HG03280 (cell line): Measurements from ENCODE around the gene PPT2.
"Not testable (repeated sequence)": the region's sequence is repeated elsewhere in the genome, so short reads cannot be mapped to it uniquely, and the experiment has no call there.

Experiments used
- ATAC-seq: cut with Tn5 transposase; IDR thresholded peaks from one replicate; pipeline ENCODE4 v1.9.1; 2021; ENCODE audit warnings: mild to moderate bottlenecking, moderate library complexity; ENCODE audit not compliant: unreplicated experiment

PPT2 gene

GRCh38 chr6:32188381-32189068, 34.6 kb downstream of the PPT2 start:
- no peak for ATAC-seq

DNA sequence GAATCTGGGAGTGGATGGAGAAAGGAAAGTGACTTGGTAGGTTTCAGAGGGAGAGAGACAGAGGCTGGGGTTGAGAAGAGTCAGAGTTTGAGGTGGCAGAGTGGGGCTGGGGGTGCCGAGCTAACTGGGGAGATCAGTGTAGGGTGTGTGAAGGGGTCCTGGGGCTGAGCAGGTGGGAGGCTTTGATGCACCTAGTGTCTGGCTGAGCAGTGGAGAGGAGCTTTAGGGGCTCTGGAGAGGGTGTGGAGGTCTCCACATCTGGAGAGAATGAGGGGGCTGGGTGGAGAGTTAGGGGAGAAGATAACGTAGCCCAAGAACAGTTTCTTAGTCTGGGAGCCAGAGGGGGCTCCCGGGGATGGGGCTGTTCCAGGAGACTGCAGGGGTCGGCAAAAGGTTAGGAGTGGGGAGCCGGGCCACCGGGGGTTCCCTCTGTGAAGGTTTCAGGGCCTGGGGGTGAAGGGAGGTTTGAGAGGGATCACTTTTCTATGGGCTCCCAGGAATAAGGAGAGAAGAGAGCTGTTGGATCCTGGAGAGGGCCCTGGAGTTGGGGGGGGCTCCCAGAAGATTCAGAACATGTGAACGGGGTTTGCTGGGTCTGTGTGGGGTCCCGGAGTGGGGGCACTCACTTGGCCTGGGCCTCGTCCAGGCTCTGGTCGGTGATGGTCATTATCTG, 35.3 kb downstream of the PPT2 start:
- no peak for ATAC-seq

DNA sequence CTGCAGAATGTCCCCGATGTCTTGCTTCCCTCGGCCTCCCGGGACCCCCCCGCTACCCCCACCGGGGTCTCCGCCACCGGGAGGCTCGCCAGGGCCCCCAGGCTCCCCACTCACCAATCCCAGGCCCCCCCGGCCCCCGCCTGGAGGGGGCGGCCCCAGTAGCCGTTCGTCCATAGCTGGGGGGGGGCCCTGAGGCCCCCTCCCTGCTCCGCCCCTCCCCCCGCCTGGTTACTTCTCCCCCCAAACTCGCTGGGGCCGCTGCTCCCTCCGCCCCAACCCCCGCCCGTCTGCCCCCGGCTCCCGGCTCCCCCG, 35.8 kb downstream of the PPT2 start:
- no peak for ATAC-seq

- ATAC-seq: peak; percentile 68
Measured at GRCh38 chr6:32190054-32190851, 36.3 kb downstream of the PPT2 start, which contains the start of gene PBX2. Gene PBX2, minus strand, starts transcription at chr6:32190202. Its CDS starts 287 bp downstream, at chr6:32189915.

DNA sequence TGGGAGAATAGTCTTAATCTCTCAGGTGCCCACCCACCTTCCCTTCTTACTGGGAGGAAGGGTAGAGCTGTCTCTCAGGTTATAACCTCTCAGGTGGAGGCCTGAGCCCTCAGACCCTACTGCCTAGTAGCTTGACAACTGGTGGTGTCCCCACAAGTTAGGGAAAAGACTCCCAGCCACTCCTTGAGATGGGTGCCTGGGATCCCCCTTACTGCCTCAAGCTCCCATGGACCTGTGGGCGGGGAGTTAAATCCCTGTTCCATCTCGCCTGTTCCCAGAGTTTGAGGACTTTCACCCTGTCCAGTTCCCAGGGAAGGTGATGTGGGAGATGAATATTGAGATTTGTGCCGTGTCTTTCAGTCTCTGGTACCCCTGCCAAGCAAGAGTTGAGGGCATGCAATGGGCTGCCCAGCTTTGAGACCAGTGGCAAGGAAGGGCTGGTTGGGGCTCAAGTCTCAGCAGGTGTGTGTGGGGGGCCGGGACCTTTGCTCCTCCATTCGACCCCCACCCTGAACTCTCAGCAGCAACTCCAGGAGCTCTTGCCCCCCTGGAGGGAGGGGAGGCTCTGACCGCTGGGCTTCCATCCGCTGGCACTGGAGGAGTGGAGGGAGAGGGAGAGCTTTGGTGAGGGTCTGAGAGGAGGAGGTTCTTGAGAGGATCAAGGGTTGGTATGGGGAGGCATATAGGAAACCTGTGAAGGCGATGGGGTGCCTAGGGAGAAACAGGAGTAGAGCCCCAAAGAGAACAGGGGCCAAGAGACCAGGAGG, 37.2 kb downstream of the PPT2 start:
- ATAC-seq: no peak

DNA sequence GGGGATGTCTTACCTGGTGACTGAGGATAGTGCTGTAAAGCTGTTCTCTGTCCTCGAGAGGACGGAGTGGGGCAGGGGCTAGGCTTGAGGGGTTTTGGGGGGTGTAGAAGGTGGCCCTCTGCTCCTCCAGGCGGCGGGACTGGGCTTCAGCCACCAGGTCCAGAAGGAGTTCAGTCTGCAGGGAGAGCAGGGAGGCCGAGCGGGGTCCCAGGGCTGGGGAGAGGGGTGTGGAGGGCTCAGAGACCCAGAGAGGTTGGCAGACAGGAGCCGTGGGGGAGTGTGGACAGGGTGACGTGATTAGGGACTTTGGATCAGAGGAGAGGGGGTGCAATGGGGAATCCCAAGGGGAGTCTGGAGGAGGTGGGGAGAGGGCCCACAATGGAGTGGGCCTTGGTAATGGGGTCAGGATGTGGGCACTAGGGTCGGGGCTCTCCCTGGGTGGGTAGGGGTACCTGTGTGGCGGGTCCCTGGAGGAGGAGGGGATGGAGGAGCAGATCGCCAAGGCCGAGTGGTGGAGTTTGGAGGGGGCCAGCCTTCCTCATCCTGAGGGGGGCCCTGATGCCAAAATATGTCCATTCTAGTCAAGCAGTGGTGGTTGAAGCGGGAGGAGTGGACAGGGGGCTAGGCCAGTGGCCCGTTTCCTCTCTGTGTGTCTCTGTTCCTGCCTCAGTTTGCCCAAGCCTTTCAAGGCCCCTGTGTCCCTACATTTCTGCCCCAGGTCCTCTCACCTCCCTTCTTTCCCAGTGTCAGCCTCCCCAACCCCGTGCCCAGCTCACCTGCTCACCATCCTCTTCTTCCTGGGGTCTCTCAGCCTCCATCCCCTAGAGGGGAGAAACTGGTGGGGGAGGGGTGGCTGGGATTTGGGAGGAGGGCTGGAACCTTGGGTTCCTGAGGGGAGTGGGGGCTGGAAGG, 38.0 kb downstream of the PPT2 start:
- ATAC-seq: no peak

GRCh38 chr6:32192608-32193039, 38.7 kb downstream of the PPT2 start, which contains the start of gene GPSM3:
Gene GPSM3, minus strand, starts transcription at chr6:32192643. Its CDS starts 130 bp downstream, at chr6:32192513.
- ATAC-seq: no peak

- ATAC-seq: not testable (repeated sequence)
Measured at GRCh38 chr6:32193096-32193495, 39.2 kb downstream of the PPT2 start.

DNA sequence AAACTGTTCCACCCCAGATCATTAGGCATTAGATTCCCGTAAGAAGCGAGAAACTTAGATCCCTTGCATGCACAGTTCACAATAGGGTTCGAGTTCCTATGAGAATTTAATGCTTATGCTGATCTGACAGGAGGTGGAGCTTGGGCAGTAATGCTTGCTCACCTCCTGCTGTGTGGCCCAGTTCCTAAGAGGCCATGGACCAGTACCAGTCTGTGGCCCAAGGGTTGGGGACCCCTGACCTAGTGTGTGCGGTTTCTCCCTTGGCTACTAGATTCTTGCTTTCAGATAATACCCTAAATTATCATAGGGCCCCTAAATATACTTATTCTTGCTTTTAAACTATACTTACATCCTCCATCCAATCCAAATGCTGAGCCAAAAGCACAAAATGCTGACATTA, 40.4 kb downstream of the PPT2 start:
- ATAC-seq: no peak

DNA sequence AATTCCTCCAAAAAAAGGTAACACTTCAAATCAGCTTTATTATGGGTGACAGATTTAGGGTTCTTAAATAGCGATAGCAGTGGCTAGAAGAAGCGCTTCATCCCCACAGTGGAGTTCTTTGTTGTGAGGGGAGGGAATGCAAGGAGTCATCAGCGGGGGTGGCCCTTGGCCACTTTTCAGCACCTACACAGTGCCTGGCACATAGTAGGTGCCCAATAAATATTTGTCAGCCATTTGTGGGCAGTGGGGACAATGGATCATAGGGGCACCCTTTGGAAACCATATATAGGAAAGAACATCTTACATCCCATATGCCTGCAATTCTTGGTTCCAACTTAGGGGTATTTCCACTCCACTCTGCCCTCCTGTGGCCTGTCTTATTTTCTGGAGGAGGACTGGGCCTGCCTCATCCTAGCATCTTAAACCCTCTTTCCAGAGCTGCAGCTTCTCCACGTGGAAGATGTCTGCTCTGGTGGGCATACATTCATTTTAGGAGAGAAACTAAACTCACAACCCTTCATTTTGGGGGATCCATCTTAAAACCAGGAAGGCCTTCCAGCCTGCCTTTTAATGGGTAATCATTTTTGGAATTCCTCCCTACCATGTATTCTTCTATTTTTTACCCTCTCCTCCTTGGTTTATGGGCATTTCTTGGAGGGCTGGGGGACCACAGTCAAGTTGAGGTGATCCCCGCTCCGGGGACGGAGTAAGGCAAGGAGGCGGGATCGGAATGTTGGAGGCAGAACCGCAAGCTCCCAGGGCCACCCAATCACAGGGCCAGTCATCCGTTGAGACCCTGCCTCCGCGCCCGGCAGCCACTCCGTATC, 41.1 kb downstream of the PPT2 start:
- ATAC-seq: no peak

- peak; percentile 74 for ATAC-seq
Measured at GRCh38 chr6:32195652-32195901, 41.6 kb downstream of the PPT2 start.

DNA sequence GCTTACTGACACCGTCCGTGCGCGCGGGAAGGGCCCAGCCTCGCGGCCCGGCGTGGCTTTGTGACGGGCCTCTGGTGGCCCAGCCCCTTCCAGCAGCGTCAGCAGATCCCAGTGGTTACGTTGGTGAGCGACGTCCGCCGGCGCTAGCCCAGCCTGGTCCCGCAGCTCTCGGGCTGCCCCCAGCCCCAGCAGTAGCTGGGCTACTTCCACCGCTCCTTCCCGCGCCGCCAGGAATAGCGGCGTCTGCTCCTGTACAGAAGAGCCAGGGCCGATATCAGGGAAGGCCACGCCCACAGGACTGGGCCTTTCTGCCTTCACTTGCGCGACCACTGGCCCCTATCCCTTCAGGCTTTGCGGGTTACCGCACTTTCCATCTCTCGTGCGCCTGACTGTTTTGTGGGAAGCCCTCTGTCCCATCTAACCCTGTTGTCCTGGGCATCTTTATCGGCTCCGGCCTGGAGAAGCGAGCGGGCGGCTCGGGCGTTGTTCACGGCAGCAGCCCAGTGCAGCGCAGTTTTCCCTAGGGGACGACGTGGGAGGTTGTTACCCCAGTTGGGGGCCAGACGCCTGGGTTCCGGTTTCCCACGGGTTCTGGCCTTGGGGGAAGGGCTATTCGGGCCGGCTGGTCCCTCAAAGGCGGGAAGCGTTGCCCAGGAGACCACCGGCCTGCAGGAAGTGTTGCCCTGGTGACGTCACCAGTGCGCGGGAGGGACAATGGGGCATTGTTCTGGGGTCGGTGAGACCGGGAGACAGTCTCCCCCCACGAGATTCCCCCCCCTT, 42.2 kb downstream of the PPT2 start:
- peak; percentile 84 for ATAC-seq

GRCh38 chr6:32196682-32197616, 43.0 kb downstream of the PPT2 start:
- no peak for ATAC-seq

- ATAC-seq: no peak
Measured at GRCh38 chr6:32198345-32198696, 44.4 kb downstream of the PPT2 start.

- no peak for ATAC-seq
Measured at GRCh38 chr6:32198866-32199265, 44.9 kb downstream of the PPT2 start.

DNA sequence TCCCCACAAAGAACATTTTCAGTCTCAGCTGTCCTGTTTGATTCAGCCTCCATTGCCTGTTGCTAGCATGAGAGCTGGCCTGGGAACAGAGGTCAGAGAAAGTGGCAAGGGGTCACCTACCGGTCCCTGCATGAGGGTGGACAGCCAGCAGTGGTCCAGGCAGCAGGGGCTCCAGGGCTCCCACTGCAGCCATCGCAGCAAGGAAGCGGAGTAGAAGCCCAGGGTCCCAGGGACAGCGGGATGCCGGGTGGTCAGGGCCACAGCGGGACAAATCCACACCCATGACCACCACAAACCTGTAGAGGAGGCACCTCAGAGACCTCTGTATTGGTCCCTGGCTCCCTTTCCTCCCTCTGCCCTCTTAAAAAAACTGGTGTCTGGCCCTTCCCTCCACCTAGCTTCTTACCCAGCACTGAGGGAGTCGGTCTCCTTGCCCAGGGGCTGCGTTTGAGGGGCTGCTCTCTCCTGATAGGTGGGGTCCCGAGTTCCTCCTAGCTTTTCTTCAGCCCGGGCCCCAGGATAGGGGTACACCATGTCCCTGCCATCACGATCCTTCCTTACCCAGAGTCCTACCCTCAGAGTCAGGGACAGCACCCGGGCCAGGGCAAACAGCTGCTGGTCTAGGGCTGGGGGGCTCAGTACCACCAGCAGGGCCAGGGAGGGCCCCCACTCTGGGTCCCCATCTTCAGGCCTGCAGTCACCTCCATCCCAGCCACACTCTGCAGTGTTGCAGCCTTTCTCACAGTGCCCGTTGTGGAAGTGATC, 47.0 kb downstream of the PPT2 start:
- no peak for ATAC-seq

DNA sequence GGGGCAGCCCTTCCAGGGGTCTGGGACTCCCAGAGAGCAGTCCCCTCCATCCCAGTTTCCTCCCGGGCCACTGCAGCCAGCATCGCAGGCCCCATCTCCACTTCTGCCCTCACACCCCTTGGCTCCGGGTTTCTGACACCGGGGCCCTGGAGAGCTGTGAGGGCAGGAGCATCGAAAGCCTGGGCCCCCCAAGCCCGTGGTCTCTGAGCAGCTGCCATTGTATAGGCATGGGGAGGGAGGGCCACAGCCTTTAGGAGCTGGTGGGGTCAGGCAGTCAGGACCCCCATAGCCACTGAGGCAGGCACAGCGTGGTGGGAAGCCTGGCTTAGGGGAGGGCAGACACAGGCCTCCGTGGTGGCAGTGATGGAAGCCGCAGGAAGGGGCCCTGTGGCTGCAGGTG, 48.2 kb downstream of the PPT2 start:
- ATAC-seq: no peak
